ENCODE results near the gene RAB11A. TPM values are rescaled to one million over a fixed set of nuclear protein-coding genes. Genes with fewer than 3 reads are reported as not detected.

Gene RAB11A
- total RNA-seq, 1 experiment from 2014 or later = 245 TPM

DNA sequence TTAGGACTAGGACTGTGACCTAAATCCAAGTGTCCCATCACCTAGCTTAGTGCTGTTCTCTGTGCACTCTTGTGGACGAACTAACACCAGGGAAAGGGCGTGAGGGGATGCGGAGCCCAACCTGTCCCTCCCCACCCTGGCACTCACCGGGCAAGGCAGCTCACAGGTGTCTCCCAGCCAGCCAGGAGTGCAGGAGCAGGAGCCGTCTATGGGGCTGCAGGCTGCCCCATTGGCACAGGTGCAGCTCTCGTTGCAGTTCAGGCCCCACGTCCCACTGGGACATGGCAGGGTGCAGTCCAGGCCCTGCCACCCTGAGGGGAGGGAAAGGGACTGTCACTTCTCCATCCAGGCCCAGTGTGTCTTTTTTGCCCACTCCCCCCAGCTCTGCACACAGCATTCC, 60.3 kb downstream of the RAB11A start (continued):
- no peak for TF ChIP-seq CREB1 (CRISPR knock-in tag; IDR thresholded peaks at IDR 0.05)

DNA sequence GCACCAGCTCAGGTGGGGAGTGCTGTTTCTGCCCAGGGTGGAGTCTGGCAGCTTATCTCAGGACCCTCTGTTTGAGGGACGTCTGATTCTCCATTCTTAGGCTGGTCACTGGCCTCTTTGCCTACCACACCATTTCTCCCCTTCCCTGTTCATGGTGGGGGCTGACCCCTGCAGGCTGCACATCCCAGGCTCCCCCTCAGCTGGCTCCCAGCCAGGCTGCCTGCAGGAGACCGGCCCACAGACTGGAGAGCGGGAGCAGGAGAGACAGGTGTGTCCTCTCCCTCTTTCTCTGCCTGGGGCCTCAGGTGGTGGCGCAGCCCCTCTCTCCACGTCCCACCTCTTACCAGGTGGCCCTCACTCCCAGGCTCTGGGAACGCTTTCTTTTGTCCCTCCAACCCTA, 60.8 kb downstream of the RAB11A start:
- Mint-ChIP-seq H3K4me1 (peaks cover 4% of the 10 kb centered on the region; the same call in 1 of the 2 replicates), H3K27ac (no peak overlapping the region), H3K36me3 (no peaks in the 10 kb centered on the region), H3K27me3 (ENCODE audit: low read depth) (no peaks in the 10 kb centered on the region; the same call in 1 of the 2 replicates), H3K4me3 (no peak overlapping the region), H3K9me3 (no peaks in the 10 kb centered on the region)
- TF ChIP-seq MYBL2 (CRISPR knock-in tag; IDR thresholded peaks at IDR 0.05) (no peak), RORB (CRISPR knock-in tag; IDR thresholded peaks at IDR 0.05) (no peak), JAZF1 (CRISPR knock-in tag; IDR thresholded peaks at IDR 0.05) (no peak), CREB1 (CRISPR knock-in tag; IDR thresholded peaks at IDR 0.05) (no peak), SMAD4 (CRISPR knock-in tag; IDR thresholded peaks at IDR 0.05) (no peak), NR3C1 (CRISPR knock-in tag; conservative IDR thresholded peaks at IDR 0.05; ENCODE audit: low read depth) (no peak), ETV6 (CRISPR knock-in tag; IDR thresholded peaks at IDR 0.05) (no peak), ZNF317 (CRISPR knock-in tag; IDR thresholded peaks at IDR 0.05; ENCODE audit: borderline replicate concordance, low read depth) (no peak)
- TF ChIP-seq, protein P1, sequence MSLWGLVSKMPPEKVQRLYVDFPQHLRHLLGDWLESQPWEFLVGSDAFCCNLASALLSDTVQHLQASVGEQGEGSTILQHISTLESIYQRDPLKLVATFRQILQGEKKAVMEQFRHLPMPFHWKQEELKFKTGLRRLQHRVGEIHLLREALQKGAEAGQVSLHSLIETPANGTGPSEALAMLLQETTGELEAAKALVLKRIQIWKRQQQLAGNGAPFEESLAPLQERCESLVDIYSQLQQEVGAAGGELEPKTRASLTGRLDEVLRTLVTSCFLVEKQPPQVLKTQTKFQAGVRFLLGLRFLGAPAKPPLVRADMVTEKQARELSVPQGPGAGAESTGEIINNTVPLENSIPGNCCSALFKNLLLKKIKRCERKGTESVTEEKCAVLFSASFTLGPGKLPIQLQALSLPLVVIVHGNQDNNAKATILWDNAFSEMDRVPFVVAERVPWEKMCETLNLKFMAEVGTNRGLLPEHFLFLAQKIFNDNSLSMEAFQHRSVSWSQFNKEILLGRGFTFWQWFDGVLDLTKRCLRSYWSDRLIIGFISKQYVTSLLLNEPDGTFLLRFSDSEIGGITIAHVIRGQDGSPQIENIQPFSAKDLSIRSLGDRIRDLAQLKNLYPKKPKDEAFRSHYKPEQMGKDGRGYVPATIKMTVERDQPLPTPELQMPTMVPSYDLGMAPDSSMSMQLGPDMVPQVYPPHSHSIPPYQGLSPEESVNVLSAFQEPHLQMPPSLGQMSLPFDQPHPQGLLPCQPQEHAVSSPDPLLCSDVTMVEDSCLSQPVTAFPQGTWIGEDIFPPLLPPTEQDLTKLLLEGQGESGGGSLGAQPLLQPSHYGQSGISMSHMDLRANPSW (CRISPR knock-in tag; conservative IDR thresholded peaks at IDR 0.05; ENCODE audit: low read depth) = no peak
- TF ChIP-seq, protein P2, sequence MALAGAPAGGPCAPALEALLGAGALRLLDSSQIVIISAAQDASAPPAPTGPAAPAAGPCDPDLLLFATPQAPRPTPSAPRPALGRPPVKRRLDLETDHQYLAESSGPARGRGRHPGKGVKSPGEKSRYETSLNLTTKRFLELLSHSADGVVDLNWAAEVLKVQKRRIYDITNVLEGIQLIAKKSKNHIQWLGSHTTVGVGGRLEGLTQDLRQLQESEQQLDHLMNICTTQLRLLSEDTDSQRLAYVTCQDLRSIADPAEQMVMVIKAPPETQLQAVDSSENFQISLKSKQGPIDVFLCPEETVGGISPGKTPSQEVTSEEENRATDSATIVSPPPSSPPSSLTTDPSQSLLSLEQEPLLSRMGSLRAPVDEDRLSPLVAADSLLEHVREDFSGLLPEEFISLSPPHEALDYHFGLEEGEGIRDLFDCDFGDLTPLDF (CRISPR knock-in tag; IDR thresholded peaks at IDR 0.05) = no peak
- DNase-seq (ENCODE audit: low spot score) (no peak), ATAC-seq (no peak)
- CTCF ChIA-PET = interaction anchor here (0.6 to 2.3 kb wide), 7 partner anchors 14 to 221 kb away, joined by 3 to 11 read pairs (median 4); partner anchors contain the start of gene RAB11A
- POLR2A ChIA-PET = no interaction called here

DNA sequence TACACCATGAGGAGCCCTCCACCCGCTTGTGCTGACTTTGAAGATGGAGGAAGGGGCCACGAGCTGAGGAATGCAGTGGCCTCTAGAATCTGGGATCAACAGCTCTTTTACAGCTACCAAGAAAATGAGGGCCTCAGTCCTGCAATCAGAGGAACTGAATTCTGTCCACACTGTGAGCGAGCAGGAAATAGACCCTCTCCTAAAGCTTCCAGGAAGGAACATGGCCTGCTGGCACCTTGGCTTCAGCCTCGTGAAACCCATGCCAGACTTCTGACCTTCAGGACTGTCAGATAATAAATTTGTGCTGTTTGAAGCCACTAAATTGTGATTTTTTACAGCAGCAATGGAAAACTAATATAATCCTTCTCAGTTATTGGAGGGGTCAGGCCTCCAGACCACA, 61.9 kb downstream of the RAB11A start:
- no peak overlapping the region for H3K27ac Mint-ChIP-seq
- H3K4me1 Mint-ChIP-seq = peaks cover 4% of the 10 kb centered on the region; the same call in 1 of the 2 replicates
- ChIA-PET CTCF (interaction anchor here (0.9 to 2.3 kb wide), 3 partner anchors 15 to 154 kb away, joined by 3 to 11 read pairs (median 3); no protein-coding TSS in a partner anchor), POLR2A (no interaction called here)
- ATAC-seq (no peak), DNase-seq (ENCODE audit: low spot score) (no peak)
- H3K4me3 Mint-ChIP-seq = no peak overlapping the region
- no peaks in the 10 kb centered on the region for H3K36me3 Mint-ChIP-seq
- H3K27me3 Mint-ChIP-seq (ENCODE audit: low read depth) = no peaks in the 10 kb centered on the region; the same call in 1 of the 2 replicates
- no peak for TF ChIP-seq FOXK1 (CRISPR knock-in tag; IDR thresholded peaks at IDR 0.05)
- TF ChIP-seq, protein P3, sequence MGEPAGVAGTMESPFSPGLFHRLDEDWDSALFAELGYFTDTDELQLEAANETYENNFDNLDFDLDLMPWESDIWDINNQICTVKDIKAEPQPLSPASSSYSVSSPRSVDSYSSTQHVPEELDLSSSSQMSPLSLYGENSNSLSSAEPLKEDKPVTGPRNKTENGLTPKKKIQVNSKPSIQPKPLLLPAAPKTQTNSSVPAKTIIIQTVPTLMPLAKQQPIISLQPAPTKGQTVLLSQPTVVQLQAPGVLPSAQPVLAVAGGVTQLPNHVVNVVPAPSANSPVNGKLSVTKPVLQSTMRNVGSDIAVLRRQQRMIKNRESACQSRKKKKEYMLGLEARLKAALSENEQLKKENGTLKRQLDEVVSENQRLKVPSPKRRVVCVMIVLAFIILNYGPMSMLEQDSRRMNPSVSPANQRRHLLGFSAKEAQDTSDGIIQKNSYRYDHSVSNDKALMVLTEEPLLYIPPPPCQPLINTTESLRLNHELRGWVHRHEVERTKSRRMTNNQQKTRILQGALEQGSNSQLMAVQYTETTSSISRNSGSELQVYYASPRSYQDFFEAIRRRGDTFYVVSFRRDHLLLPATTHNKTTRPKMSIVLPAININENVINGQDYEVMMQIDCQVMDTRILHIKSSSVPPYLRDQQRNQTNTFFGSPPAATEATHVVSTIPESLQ (CRISPR knock-in tag; IDR thresholded peaks at IDR 0.05) = no peak
- no peak for TF ChIP-seq MXD4 (CRISPR knock-in tag; IDR thresholded peaks at IDR 0.05; ENCODE audit: borderline replicate concordance)
- H3K9me3 Mint-ChIP-seq = no peaks in the 10 kb centered on the region

DNA sequence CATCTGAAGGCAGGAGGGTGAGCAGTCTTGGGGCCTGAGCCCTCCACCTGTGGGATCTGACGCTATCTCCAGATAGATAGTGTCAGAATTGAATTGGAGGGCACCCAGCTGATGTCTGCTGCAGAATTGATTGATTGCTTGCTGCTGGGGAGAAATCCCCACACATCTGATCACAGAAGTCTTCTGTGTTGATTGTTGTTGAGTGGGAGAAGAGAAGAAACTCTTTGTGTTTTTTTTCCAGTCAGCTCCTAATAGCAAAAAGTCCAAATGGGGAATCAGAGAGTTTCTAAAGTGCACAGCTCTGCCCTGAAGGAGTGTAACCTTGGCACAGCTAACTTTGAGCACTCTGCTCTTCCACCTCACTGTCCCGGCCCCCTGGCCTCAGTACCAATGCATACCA, 66.1 kb downstream of the RAB11A start:
- H3K27ac Mint-ChIP-seq = no peak overlapping the region
- no peaks in the 10 kb centered on the region for H3K36me3 Mint-ChIP-seq
- ChIA-PET POLR2A (interaction anchor here (0.6 kb wide), 1 partner anchor 132 kb away, joined by 3 read pairs; no protein-coding TSS in a partner anchor), CTCF (interaction anchor here (0.6 to 0.9 kb wide), 3 partner anchors 13 to 42 kb away, joined by 3 read pairs; no protein-coding TSS in a partner anchor)
- TF ChIP-seq MYBL2 (CRISPR knock-in tag; IDR thresholded peaks at IDR 0.05) (no peak), SOX15 (CRISPR knock-in tag; IDR thresholded peaks at IDR 0.05) (no peak), NR2C2 (CRISPR knock-in tag; IDR thresholded peaks at IDR 0.05) (no peak), NFE2L1 (CRISPR knock-in tag; IDR thresholded peaks at IDR 0.05) (no peak)
- TF ChIP-seq, protein P4, sequence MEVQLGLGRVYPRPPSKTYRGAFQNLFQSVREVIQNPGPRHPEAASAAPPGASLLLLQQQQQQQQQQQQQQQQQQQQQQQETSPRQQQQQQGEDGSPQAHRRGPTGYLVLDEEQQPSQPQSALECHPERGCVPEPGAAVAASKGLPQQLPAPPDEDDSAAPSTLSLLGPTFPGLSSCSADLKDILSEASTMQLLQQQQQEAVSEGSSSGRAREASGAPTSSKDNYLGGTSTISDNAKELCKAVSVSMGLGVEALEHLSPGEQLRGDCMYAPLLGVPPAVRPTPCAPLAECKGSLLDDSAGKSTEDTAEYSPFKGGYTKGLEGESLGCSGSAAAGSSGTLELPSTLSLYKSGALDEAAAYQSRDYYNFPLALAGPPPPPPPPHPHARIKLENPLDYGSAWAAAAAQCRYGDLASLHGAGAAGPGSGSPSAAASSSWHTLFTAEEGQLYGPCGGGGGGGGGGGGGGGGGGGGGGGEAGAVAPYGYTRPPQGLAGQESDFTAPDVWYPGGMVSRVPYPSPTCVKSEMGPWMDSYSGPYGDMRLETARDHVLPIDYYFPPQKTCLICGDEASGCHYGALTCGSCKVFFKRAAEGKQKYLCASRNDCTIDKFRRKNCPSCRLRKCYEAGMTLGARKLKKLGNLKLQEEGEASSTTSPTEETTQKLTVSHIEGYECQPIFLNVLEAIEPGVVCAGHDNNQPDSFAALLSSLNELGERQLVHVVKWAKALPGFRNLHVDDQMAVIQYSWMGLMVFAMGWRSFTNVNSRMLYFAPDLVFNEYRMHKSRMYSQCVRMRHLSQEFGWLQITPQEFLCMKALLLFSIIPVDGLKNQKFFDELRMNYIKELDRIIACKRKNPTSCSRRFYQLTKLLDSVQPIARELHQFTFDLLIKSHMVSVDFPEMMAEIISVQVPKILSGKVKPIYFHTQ (CRISPR knock-in tag; IDR thresholded peaks at IDR 0.05) = no peak
- TF ChIP-seq, protein P5, sequence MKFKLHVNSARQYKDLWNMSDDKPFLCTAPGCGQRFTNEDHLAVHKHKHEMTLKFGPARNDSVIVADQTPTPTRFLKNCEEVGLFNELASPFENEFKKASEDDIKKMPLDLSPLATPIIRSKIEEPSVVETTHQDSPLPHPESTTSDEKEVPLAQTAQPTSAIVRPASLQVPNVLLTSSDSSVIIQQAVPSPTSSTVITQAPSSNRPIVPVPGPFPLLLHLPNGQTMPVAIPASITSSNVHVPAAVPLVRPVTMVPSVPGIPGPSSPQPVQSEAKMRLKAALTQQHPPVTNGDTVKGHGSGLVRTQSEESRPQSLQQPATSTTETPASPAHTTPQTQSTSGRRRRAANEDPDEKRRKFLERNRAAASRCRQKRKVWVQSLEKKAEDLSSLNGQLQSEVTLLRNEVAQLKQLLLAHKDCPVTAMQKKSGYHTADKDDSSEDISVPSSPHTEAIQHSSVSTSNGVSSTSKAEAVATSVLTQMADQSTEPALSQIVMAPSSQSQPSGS (CRISPR knock-in tag; IDR thresholded peaks at IDR 0.05; ENCODE audit: borderline replicate concordance, low read depth) = no peak
- no peaks in the 10 kb centered on the region; the same call in 1 of the 2 replicates for H3K27me3 Mint-ChIP-seq (ENCODE audit: low read depth)
- no peak overlapping the region for H3K4me3 Mint-ChIP-seq
- ATAC-seq = no peak
- peaks cover 2% of the 10 kb centered on the region; the same call in 1 of the 2 replicates for H3K4me1 Mint-ChIP-seq
- H3K9me3 Mint-ChIP-seq = no peaks in the 10 kb centered on the region
- DNase-seq (ENCODE audit: low spot score) = no peak

All from WTC11 (cell line).